ENCODE measurements around the gene SLC2A1. TPM values are rescaled to one million over a fixed set of nuclear protein-coding genes. Genes with fewer than 3 reads are reported as not detected.
"Not testable (repeated sequence)": the region's sequence is repeated elsewhere in the genome, so short reads cannot be mapped to it uniquely, and the experiment has no call there.

SLC2A1 gene
- total and polyA plus RNA-seq, 8 donors, result 1.2 to 39.8 (median 18.3) TPM

DNA sequence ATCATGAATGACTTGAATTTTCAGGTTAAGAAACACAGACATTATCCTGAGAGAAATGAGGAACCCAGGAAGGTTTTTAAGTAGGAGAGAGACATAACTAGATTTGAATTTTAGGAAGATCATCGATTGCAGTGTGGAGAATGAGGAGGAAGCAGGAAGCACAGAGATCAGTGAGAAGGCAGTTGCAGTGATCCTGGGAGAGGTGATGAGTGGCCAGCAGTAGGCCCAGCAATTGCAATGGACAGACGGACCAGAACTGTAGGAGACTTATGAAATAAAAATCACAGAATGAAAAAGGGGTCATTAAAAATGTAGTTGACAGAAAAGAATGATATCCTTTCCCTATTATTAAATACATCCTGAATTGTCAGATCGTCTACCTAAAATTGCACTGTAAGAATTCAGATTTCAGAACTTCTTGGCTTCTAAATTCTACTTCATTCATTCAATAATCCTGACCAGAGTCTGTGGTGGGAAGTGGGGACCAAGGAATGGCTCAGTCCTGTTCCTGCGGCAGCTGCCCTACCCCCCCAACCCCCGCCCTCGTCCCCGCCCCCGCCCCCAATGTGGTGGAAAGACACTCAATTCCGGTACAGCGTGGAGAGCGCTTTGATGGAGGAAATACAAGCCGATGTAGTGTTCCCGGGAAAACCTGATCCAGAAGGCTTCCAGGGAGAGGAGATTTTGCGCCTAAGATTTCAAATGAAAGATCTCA, 35.1 kb downstream of the SLC2A1 start:
- Histone ChIP-seq H3K4me1 (peaks cover 16 to 25% (median 22%) of the 10 kb centered on the region in 4 donors), H3K4me3 (peak overlapping the region; percentile 56 to 87 (median 68)), H3K36me3 (peaks cover 13 to 26% (median 25%) of the 10 kb centered on the region in 4 donors), H3K9me3 (no peaks in the 10 kb centered on the region), H3K27ac (peak overlapping the region; percentile 90 to 98 (median 91)), H3K27me3 (no peaks in the 10 kb centered on the region)
- peak in 1 of 2 donors; percentile 11 for DNase-seq
- 6 to 13% (median 11%) methylated on average over 14 of the region's 14 CpGs for WGBS, 5 donors
- TF ChIP-seq, protein P1, sequence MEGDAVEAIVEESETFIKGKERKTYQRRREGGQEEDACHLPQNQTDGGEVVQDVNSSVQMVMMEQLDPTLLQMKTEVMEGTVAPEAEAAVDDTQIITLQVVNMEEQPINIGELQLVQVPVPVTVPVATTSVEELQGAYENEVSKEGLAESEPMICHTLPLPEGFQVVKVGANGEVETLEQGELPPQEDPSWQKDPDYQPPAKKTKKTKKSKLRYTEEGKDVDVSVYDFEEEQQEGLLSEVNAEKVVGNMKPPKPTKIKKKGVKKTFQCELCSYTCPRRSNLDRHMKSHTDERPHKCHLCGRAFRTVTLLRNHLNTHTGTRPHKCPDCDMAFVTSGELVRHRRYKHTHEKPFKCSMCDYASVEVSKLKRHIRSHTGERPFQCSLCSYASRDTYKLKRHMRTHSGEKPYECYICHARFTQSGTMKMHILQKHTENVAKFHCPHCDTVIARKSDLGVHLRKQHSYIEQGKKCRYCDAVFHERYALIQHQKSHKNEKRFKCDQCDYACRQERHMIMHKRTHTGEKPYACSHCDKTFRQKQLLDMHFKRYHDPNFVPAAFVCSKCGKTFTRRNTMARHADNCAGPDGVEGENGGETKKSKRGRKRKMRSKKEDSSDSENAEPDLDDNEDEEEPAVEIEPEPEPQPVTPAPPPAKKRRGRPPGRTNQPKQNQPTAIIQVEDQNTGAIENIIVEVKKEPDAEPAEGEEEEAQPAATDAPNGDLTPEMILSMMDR (IDR thresholded peaks at IDR 0.05), result no peak
- TF ChIP-seq POLR2AphosphoS5 (IDR thresholded peaks at IDR 0.05) (no peak), EP300 (IDR thresholded peaks at IDR 0.05) (no peak), POLR2A (IDR thresholded peaks at IDR 0.05) (no peak)
- intact Hi-C loops (cut with DNase I; ENCODE audit: low total_unique reads), result no loop called here

GRCh38 chr1:42922687-42923366, 35.8 kb downstream of the SLC2A1 start:
- H3K27me3 ChIP-seq, result no peaks in the 10 kb centered on the region
- intact Hi-C loops (cut with DNase I; ENCODE audit: low total_unique reads), result no loop called here
- TF ChIP-seq EP300 (IDR thresholded peaks at IDR 0.05) (no peak), POLR2A (IDR thresholded peaks at IDR 0.05) (no peak)
- TF ChIP-seq, protein P1 (IDR thresholded peaks at IDR 0.05), result peak in 5 of 7 experiments; percentile 46 to 80 (median 60)
- peaks cover 12 to 19% (median 18%) of the 10 kb centered on the region in 4 donors for H3K36me3 ChIP-seq
- peak in 1 of 2 donors; percentile 88 for DNase-seq
- peaks cover 16 to 25% (median 22%) of the 10 kb centered on the region in 4 donors for H3K4me1 ChIP-seq
- H3K27ac ChIP-seq, result peak overlapping the region in 2 of 5 donors; percentile 91 to 98
- H3K9me3 ChIP-seq, result no peaks in the 10 kb centered on the region
- 3 to 30% (median 25%) methylated on average over 4 of the region's 4 CpGs for WGBS, 5 donors
- no peak overlapping the region for H3K4me3 ChIP-seq

DNA sequence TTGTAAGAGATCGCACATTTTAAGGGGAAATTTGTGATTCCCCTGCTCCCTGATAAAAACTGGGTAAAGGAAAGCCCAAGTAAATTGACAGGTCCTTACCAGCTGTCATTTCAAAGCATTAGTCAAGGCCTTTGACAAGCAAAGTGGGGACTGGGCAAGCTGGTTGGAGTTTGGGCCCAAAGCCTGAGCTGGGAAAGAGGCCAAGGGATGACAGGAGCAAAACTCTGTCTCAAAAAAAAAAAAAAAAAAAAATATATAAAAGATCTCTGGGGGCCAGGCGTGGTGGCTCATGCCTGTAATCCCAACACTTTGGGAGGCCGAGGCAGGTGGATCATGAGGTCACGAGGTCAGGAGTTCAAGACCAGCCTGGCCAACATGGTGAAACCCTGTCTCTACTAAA, 36.9 kb downstream of the SLC2A1 start:
- H3K4me3 ChIP-seq, result no peak overlapping the region
- no peak for DNase-seq
- no peak overlapping the region for H3K27ac ChIP-seq
- TF ChIP-seq EP300 (IDR thresholded peaks at IDR 0.05) (no peak), POLR2A (IDR thresholded peaks at IDR 0.05) (no peak), POLR2AphosphoS5 (IDR thresholded peaks at IDR 0.05) (no peak)
- TF ChIP-seq, protein P1 (IDR thresholded peaks at IDR 0.05), result no peak
- H3K4me1 ChIP-seq, result peaks cover 16 to 25% (median 22%) of the 10 kb centered on the region in 4 donors
- H3K9me3 ChIP-seq, result no peaks in the 10 kb centered on the region
- 85 to 92% (median 88%) methylated on average over 4 of the region's 4 CpGs for WGBS, 5 donors
- no peaks in the 10 kb centered on the region for H3K27me3 ChIP-seq
- intact Hi-C loops (cut with DNase I; ENCODE audit: low total_unique reads), result no loop called here
- H3K36me3 ChIP-seq, result peaks cover 1 to 8% (median 8%) of the 10 kb centered on the region in 4 donors

- intact Hi-C loops (cut with DNase I; ENCODE audit: low total_unique reads); H3K27me3 ChIP-seq; H3K9me3 ChIP-seq; H3K27ac ChIP-seq; H3K4me3 ChIP-seq; DNase-seq; H3K36me3 ChIP-seq: not testable (repeated sequence)
- 68 to 80% (median 77%) methylated on average over 5 of the region's 5 CpGs for WGBS, 5 donors
- H3K4me1 ChIP-seq, result peaks cover 11 to 17% (median 14%) of the 10 kb centered on the region in 4 donors
Observed at GRCh38 chr1:42919651-42920050, 39.0 kb downstream of the SLC2A1 start.

GRCh38 chr1:42917241-42917495, 41.5 kb downstream of the SLC2A1 start:
- no peak overlapping the region for H3K27ac ChIP-seq
- no peak overlapping the region for H3K4me3 ChIP-seq
- intact Hi-C loops (cut with DNase I; ENCODE audit: low total_unique reads), result no loop called here
- H3K27me3 ChIP-seq, result no peaks in the 10 kb centered on the region
- H3K36me3 ChIP-seq, result no peaks in the 10 kb centered on the region
- no peak for DNase-seq
- no peaks in the 10 kb centered on the region for H3K4me1 ChIP-seq
- H3K9me3 ChIP-seq, result no peaks in the 10 kb centered on the region
- TF ChIP-seq EP300 (IDR thresholded peaks at IDR 0.05) (no peak), POLR2AphosphoS5 (IDR thresholded peaks at IDR 0.05) (no peak), POLR2A (IDR thresholded peaks at IDR 0.05) (no peak)
- TF ChIP-seq, protein P1 (IDR thresholded peaks at IDR 0.05), result no peak
- 92 to 98% (median 97%) methylated on average over 11 to 15 of the region's 15 CpGs for WGBS, 5 donors

Measured in stomach (tissue), 9 donors.